Mesenchymal stem cell (in vitro differentiated cells and primary cell): ENCODE measurements around the gene NHSL1.

Experiments
- DNase-seq: peaks from one replicate; pipeline ENCODE4 v3.0.0-alpha.2; 2013
- H2AFZ ChIP-seq: one replicate; pipeline ENCODE4 v1.6.1; 2013; ENCODE audit warnings: low read depth, mild to moderate bottlenecking, control low read depth, inconsistent platforms, low read length, moderate library complexity
- H2AK5ac ChIP-seq: 2 replicates; pipeline ENCODE4 v1.6.1; 2013; ENCODE audit warnings: low read length, moderate library complexity, mild to moderate bottlenecking, inconsistent platforms; ENCODE audit not compliant: severe bottlenecking
- H2BK120ac ChIP-seq: one replicate; pipeline ENCODE4 v1.6.1; 2013; ENCODE audit warnings: low read depth, mild to moderate bottlenecking, inconsistent platforms, low read length, moderate library complexity
- H2BK12ac ChIP-seq, 2 experiments: one replicate each; pipeline ENCODE4 v1.6.1; 2013; ENCODE audit warnings: inconsistent platforms in 2 of 2, low read length in 2 of 2, mild to moderate bottlenecking in 2 of 2, moderate library complexity in 2 of 2, control low read depth in 1 of 2
- H2BK15ac ChIP-seq: one replicate; pipeline ENCODE4 v1.6.1; 2013; ENCODE audit warnings: mild to moderate bottlenecking, low read depth, inconsistent platforms; ENCODE audit not compliant: poor library complexity, severe bottlenecking
- H2BK5ac ChIP-seq: 2 replicates; pipeline ENCODE4 v1.6.1; 2013; ENCODE audit warnings: low read depth, mild to moderate bottlenecking, low read length, control low read depth, inconsistent platforms; ENCODE audit not compliant: poor library complexity, severe bottlenecking
- H3K14ac ChIP-seq, 2 experiments: one replicate each; pipeline ENCODE4 v1.6.1; 2013; ENCODE audit warnings: inconsistent platforms in 2 of 2, low read length in 2 of 2, control low read depth in 1 of 2, mild to moderate bottlenecking in 1 of 2, moderate library complexity in 1 of 2
- H3K18ac ChIP-seq, 2 experiments: one replicate each; pipeline ENCODE4 v1.6.1; 2013; ENCODE audit warnings: inconsistent platforms in 2 of 2, low read length in 2 of 2, control low read depth in 1 of 2, low read depth in 1 of 2, mild to moderate bottlenecking in 1 of 2
- H3K23ac ChIP-seq, 2 experiments: one replicate each; pipeline ENCODE4 v1.6.1; 2013; ENCODE audit warnings: inconsistent platforms in 2 of 2, low read length in 2 of 2, mild to moderate bottlenecking in 2 of 2, moderate library complexity in 2 of 2, control low read depth in 1 of 2
- H3K27ac ChIP-seq: 2 replicates; pipeline ENCODE4 v1.5.1; 2013; ENCODE audit warnings: mild to moderate bottlenecking, moderate library complexity, low read length, control low read depth, inconsistent platforms; ENCODE audit not compliant: poor library complexity, severe bottlenecking
- H3K27me3 ChIP-seq, 2 experiments: 2 replicates each; pipeline versions ENCODE4 v1.6.1 to v1.7.0; 2013; ENCODE audit warnings: low read length in 2 of 2, mild to moderate bottlenecking in 2 of 2, moderate library complexity in 2 of 2, control low read depth in 1 of 2, inconsistent platforms in 1 of 2; ENCODE audit not compliant: control insufficient read depth in 1 of 2, insufficient read depth in 1 of 2
- H3K36me3 ChIP-seq, 2 experiments: 2 replicates each; pipeline versions ENCODE4 v1.6.1 to v1.7.0; 2013; ENCODE audit warnings: low read length in 2 of 2, control low read depth in 1 of 2, inconsistent platforms in 1 of 2, low read depth in 1 of 2, mild to moderate bottlenecking in 1 of 2; ENCODE audit not compliant: insufficient read depth in 2 of 2, control insufficient read depth in 1 of 2
- H3K4ac ChIP-seq, 2 experiments: one replicate each; pipeline ENCODE4 v1.6.1; 2013; ENCODE audit warnings: inconsistent platforms in 2 of 2, low read length in 2 of 2, mild to moderate bottlenecking in 2 of 2, moderate library complexity in 2 of 2, control low read depth in 1 of 2, low read depth in 1 of 2
- H3K4me1 ChIP-seq: 2 replicates; pipeline ENCODE4 v1.6.1; 2013; ENCODE audit warnings: low read depth, low read length, control low read depth; ENCODE audit not compliant: control insufficient read depth, insufficient read depth
- H3K4me2 ChIP-seq: 2 replicates; pipeline ENCODE4 v1.6.1; 2013; ENCODE audit warnings: low read length, mild to moderate bottlenecking, inconsistent platforms; ENCODE audit not compliant: poor library complexity, severe bottlenecking
- H3K4me3 ChIP-seq, 2 experiments: 2 replicates each; pipeline versions ENCODE4 v1.5.1 to v1.7.0; 2013; ENCODE audit warnings: low read length in 2 of 2, mild to moderate bottlenecking in 2 of 2, control low read depth in 1 of 2, low read depth in 1 of 2; ENCODE audit not compliant: insufficient read depth in 1 of 2
- H3K79me1 ChIP-seq: replicated peaks from 2 replicates; pipeline ENCODE4 v1.6.1; 2013; ENCODE audit warnings: mild to moderate bottlenecking, control low read depth, low read length, inconsistent platforms; ENCODE audit not compliant: poor library complexity, severe bottlenecking
- H3K9ac ChIP-seq: 2 replicates; pipeline ENCODE4 v1.7.0; 2013; ENCODE audit warnings: mild to moderate bottlenecking, low read length, moderate library complexity
- H3K9me3 ChIP-seq: 2 replicates; pipeline ENCODE4 v1.7.0; 2013; ENCODE audit warnings: mild to moderate bottlenecking, low read length; ENCODE audit not compliant: control insufficient read depth
- H4K8ac ChIP-seq: one replicate; pipeline ENCODE4 v1.6.1; 2013; ENCODE audit warnings: inconsistent platforms, mild to moderate bottlenecking, low read length, moderate library complexity
- H4K91ac ChIP-seq: one replicate; pipeline ENCODE4 v1.6.1; 2013; ENCODE audit warnings: mild to moderate bottlenecking, low read length, inconsistent platforms
- WGBS: methylation state at CpG from one replicate; pipeline ENCODE4 v1.1.7; 2013; ENCODE audit warnings: mixed read lengths; 5-methylcytosine and 5-hydroxymethylcytosine counted together

Gene NHSL1

DNA sequence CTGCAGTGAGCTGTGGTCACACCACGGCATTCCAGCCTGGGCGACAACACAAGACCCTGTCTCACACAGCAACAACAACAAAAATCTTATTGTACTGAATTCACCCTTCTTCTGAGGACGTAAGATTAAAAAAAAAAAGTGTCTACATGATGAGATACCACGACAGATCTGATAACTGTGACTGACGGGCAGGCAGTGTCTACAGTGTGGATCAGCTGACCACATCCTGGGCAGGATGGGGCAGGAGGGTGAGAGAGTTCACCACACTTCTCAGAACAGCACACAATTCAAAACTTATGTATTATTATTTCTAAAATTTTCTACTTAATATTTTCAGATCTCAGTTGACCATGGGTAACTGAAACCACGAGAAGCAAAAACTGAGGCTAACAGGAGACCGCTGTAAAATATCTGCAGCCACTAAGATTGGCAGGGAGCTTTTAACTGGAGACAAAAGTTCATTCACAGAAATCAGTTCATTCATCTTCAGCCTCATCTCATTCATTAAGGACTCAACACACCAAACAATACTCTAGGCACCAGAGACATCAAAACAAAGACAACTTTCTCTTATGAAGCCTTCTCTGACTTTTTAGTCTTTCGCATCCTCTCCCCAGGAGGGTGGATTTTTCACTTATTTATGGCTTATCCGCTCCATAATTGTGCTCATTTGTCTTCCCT, 15.7 kb upstream of the NHSL1 start:
- peaks cover 27% of the 10 kb centered on the region for H3K79me1 ChIP-seq
- H4K91ac ChIP-seq = no peak overlapping the region
- no peak overlapping the region for H3K4ac ChIP-seq
- no peak for DNase-seq
- 87% methylated on average over 6 of the region's 9 CpGs for WGBS
- no peak overlapping the region for H2BK12ac ChIP-seq
- H3K27me3 ChIP-seq = no peaks in the 10 kb centered on the region
- no peak overlapping the region for H2BK5ac ChIP-seq
- H2BK15ac ChIP-seq = no peak overlapping the region
- H3K18ac ChIP-seq = no peak overlapping the region
- H3K27ac ChIP-seq = no peak overlapping the region
- no peak overlapping the region for H3K4me2 ChIP-seq
- H3K4me3 ChIP-seq = no peak overlapping the region
- no peak overlapping the region for H3K9ac ChIP-seq
- H2AFZ ChIP-seq = no peak overlapping the region
- H3K9me3 ChIP-seq = peaks cover 6% of the 10 kb centered on the region
- no peak overlapping the region for H2BK120ac ChIP-seq
- no peak overlapping the region for H3K14ac ChIP-seq
- H3K23ac ChIP-seq = no peak overlapping the region
- H2AK5ac ChIP-seq = no peak overlapping the region
- no peak overlapping the region for H4K8ac ChIP-seq
- H3K4me1 ChIP-seq = no peaks in the 10 kb centered on the region
- H3K36me3 ChIP-seq = peaks cover 3 to 9% of the 10 kb centered on the region in 2 experiments

DNA sequence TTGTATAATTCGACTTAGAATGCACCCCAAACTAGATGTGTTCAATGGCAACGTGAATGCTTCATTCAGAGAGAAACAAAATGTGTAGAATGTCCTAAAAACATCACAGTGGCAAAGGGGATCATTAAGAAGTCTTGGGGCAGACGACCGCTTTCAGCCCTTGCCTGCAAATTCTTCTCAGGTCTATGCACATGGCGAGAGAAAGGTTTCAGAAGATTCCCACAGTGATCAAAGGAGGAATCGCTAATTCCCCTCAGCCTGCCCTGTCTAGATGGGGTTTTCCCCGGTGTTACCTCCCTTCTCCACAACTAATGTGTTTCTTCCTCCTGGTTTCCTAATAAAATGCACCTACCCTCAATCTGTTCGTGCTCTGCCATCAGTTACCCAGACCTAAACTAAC, 13.3 kb upstream of the NHSL1 start:
- no peak overlapping the region for H4K91ac ChIP-seq
- H3K36me3 ChIP-seq = peaks cover under 1 to 6% of the 10 kb centered on the region in 2 experiments
- H2BK12ac ChIP-seq = no peak overlapping the region
- no peak overlapping the region for H3K9ac ChIP-seq
- peaks cover 30% of the 10 kb centered on the region for H3K79me1 ChIP-seq
- H2BK5ac ChIP-seq = no peak overlapping the region
- H4K8ac ChIP-seq = no peak overlapping the region
- no peaks in the 10 kb centered on the region for H3K27me3 ChIP-seq
- no peak overlapping the region for H3K4ac ChIP-seq
- no peak overlapping the region for H3K27ac ChIP-seq
- no peak overlapping the region for H2BK120ac ChIP-seq
- no peak overlapping the region for H3K23ac ChIP-seq
- no peak overlapping the region for H3K4me2 ChIP-seq
- WGBS = 69% methylated on average over 8 of the region's 8 CpGs
- H3K18ac ChIP-seq = no peak overlapping the region
- no peak overlapping the region for H3K14ac ChIP-seq
- no peak for DNase-seq
- no peak overlapping the region for H2AFZ ChIP-seq
- peaks cover 1% of the 10 kb centered on the region for H3K9me3 ChIP-seq
- H3K4me3 ChIP-seq = no peak overlapping the region
- H3K4me1 ChIP-seq = peaks cover 2% of the 10 kb centered on the region
- H2BK15ac ChIP-seq = no peak overlapping the region
- H2AK5ac ChIP-seq = no peak overlapping the region

- DNase-seq = no peak
- H3K4me1 ChIP-seq = peaks cover 2% of the 10 kb centered on the region
- no peak overlapping the region for H3K27ac ChIP-seq
- H4K8ac ChIP-seq = no peak overlapping the region
- H3K23ac ChIP-seq = no peak overlapping the region
- H2AFZ ChIP-seq = no peak overlapping the region
- no peaks in the 10 kb centered on the region for H3K36me3 ChIP-seq
- H3K18ac ChIP-seq = no peak overlapping the region
- H2BK120ac ChIP-seq = no peak overlapping the region
- H2BK5ac ChIP-seq = no peak overlapping the region
- peaks cover 18% of the 10 kb centered on the region for H3K79me1 ChIP-seq
- H3K14ac ChIP-seq = no peak overlapping the region
- H3K4ac ChIP-seq = no peak overlapping the region
- no peaks in the 10 kb centered on the region for H3K27me3 ChIP-seq
- no peak overlapping the region for H3K4me3 ChIP-seq
- WGBS = 98% methylated on average over 3 of the region's 3 CpGs
- no peaks in the 10 kb centered on the region for H3K9me3 ChIP-seq
- no peak overlapping the region for H2BK12ac ChIP-seq
- H2BK15ac ChIP-seq = no peak overlapping the region
- no peak overlapping the region for H4K91ac ChIP-seq
- no peak overlapping the region for H2AK5ac ChIP-seq
- H3K4me2 ChIP-seq = no peak overlapping the region
- no peak overlapping the region for H3K9ac ChIP-seq
These were observed 10.8 kb upstream of the NHSL1 start for GRCh38 chr6:138510093-138510492.

DNA sequence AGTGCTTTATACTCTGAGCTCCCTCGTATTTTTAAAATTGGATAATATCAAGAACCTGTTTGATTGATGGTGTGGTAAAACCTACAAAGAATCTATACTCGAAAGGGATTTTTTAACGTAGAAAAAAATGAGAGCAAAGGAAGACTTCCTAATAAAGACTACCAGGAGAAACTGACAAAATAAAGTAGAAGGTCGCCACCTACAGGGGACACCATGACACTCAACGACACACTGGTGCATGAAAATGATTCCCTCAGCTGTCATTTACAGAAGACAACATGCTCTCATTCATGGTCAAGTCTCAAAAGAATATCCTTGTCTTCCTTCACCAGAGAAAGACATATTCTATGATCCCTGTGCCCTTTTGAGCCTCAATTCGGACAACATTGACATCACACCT, 10.1 kb upstream of the NHSL1 start:
- no peak overlapping the region for H2BK12ac ChIP-seq
- no peak overlapping the region for H3K27ac ChIP-seq
- H3K4me1 ChIP-seq = peaks cover 3% of the 10 kb centered on the region
- H3K4me2 ChIP-seq = no peak overlapping the region
- peak; percentile 32 for DNase-seq
- no peak overlapping the region for H3K18ac ChIP-seq
- H2BK120ac ChIP-seq = no peak overlapping the region
- no peak overlapping the region for H2AK5ac ChIP-seq
- H3K23ac ChIP-seq = no peak overlapping the region
- H2AFZ ChIP-seq = no peak overlapping the region
- no peak overlapping the region for H3K14ac ChIP-seq
- H4K91ac ChIP-seq = no peak overlapping the region
- H2BK5ac ChIP-seq = no peak overlapping the region
- H3K79me1 ChIP-seq = peaks cover 14% of the 10 kb centered on the region
- no peak overlapping the region for H2BK15ac ChIP-seq
- 55% methylated on average over 6 of the region's 6 CpGs for WGBS
- H3K9me3 ChIP-seq = no peaks in the 10 kb centered on the region
- H3K4ac ChIP-seq = no peak overlapping the region
- peak overlapping the region; percentile 35 for H3K9ac ChIP-seq
- H3K27me3 ChIP-seq = no peaks in the 10 kb centered on the region
- no peak overlapping the region for H4K8ac ChIP-seq
- no peak overlapping the region for H3K4me3 ChIP-seq
- no peaks in the 10 kb centered on the region for H3K36me3 ChIP-seq
